Activated CD8-positive, alpha-beta T cell treated with anti-CD3 and anti-CD28 coated beads, Interleukin-2, amount 10 ng/mL, durations not matched to agents 7 days and 5 days (primary cell): ENCODE results near the gene ZBTB48. TPM values are rescaled to one million over a fixed set of nuclear protein-coding genes. Genes with fewer than 3 reads are reported as not detected.

Experiments
- ATAC-seq: fragments of 150-1000 bp; cut with Tn5 transposase; one replicate; pipeline ENCODE4 v1.10.0; 2021; ENCODE audit warnings: moderate library complexity
- CTCF ChIA-PET: fragments of 350-600 bp; sonication (Branson Sonifier 250); formaldehyde crosslinking; loops from one replicate; lab custom pipeline; 2021; ENCODE audit warnings: antibody characterized with exemption; lab: Charles Lee
- POLR2A ChIA-PET: fragments of 350-600 bp; sonication (Branson Sonifier 250); formaldehyde crosslinking; loops from one replicate; lab custom pipeline; 2021; ENCODE audit warnings: antibody characterized with exemption; lab: Charles Lee
- DNase-seq: peaks from one replicate; pipeline ENCODE4 v3.0.0-alpha.2; 2020
- H3K27ac Mint-ChIP-seq: one replicate; pipeline ENCODE4 v1.8.0; 2021; ENCODE audit warnings: mild to moderate bottlenecking, mixed read lengths
- H3K27me3 Mint-ChIP-seq: one replicate; pipeline ENCODE4 v1.8.0; 2021; ENCODE audit warnings: low read depth, mixed read lengths
- H3K36me3 Mint-ChIP-seq: one replicate; pipeline ENCODE4 v1.8.0; 2021; ENCODE audit warnings: low read depth, mixed read lengths
- H3K4me1 Mint-ChIP-seq: one replicate; pipeline ENCODE4 v1.8.0; 2021; ENCODE audit warnings: low read depth, mixed read lengths
- H3K4me3 Mint-ChIP-seq: one replicate; pipeline ENCODE4 v1.8.0; 2021; ENCODE audit warnings: mild to moderate bottlenecking, mixed read lengths
- H3K9me3 Mint-ChIP-seq: one replicate; pipeline ENCODE4 v1.8.0; 2022; ENCODE audit warnings: mixed read lengths; ENCODE audit not compliant: insufficient read depth
- total RNA-seq, 2 experiments: library from RNA; stranded (reverse); gene quantifications; one replicate each; pipeline ENCODE4 v1.2.3, GENCODE V29; 2021

Gene ZBTB48
- total RNA-seq: 10 to 100 TPM; 36.5 to 41.7 TPM

- DNase-seq (peak; percentile 98), ATAC-seq (peak; percentile 98)
- Mint-ChIP-seq H3K27me3 (no peaks in the 10 kb centered on the region), H3K4me1 (peaks cover 35% of the 10 kb centered on the region), H3K36me3 (peaks cover 8% of the 10 kb centered on the region), H3K4me3 (peak within 1 kb of the TSS; percentile 97), H3K9me3 (no peaks in the 10 kb centered on the region), H3K27ac (peak within 1 kb of the TSS; percentile 99)
- CTCF ChIA-PET: interaction anchor here (0.7 to 5.7 kb wide), 8 partner anchors 10 to 204 kb away, joined by 3 to 32 read pairs (median 4); partner anchors contain the start of genes NOL9 and TAS1R1
- POLR2A ChIA-PET: interaction anchor here (1.3 to 5.9 kb wide), 4 partner anchors 9 to 25 kb away, joined by 5 to 32 read pairs (median 6); partner anchors contain the start of genes KLHL21, NOL9 and TAS1R1
These were observed at the start of gene ZBTB48 for GRCh38 chr1:6579374-6580118. Gene ZBTB48 (plus strand): TSS chr1:6579994. CDS start chr1:6580610, 616 bp downstream.

GRCh38 chr1:6530504-6531160, 49.2 kb upstream of the ZBTB48 start:
- H3K9me3 Mint-ChIP-seq: no peaks in the 10 kb centered on the region
- H3K36me3 Mint-ChIP-seq: peaks cover 53% of the 10 kb centered on the region
- no peak for ATAC-seq
- H3K4me1 Mint-ChIP-seq: no peaks in the 10 kb centered on the region
- ChIA-PET POLR2A (no interaction called here), CTCF (no interaction called here)
- no peak overlapping the region for H3K4me3 Mint-ChIP-seq
- DNase-seq: no peak
- H3K27ac Mint-ChIP-seq: no peak overlapping the region
- no peaks in the 10 kb centered on the region for H3K27me3 Mint-ChIP-seq

DNA sequence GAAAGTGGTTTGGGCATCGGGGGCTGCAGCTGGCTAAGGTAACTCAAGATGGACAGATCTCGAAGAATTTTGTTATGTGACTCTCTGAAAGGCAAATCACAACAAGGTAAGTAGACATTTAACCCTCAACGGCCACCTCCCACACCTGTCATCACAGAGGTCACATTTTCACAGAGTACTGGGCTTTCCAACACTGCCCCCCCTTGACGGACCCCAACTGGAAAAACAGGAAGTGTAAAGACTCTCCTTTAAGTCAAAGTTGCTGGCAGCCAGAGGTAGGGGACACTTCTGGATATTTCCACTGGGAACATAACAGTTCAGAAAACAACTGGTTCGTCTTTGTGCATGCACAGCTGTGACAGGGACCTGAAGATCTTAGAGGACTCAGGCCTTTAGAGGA, 47.8 kb upstream of the ZBTB48 start:
- no peak for ATAC-seq

GRCh38 chr1:6534248-6534822, 45.5 kb upstream of the ZBTB48 start:
- CTCF ChIA-PET: no interaction called here
- Mint-ChIP-seq H3K4me3 (no peak overlapping the region), H3K36me3 (peaks cover 36% of the 10 kb centered on the region), H3K27me3 (no peaks in the 10 kb centered on the region), H3K4me1 (no peaks in the 10 kb centered on the region), H3K9me3 (no peaks in the 10 kb centered on the region), H3K27ac (no peak overlapping the region)
- POLR2A ChIA-PET: no interaction called here
- no peak for DNase-seq
- no peak for ATAC-seq

More for the DNA sequence above, 47.8 kb upstream of the ZBTB48 start:
- ChIA-PET CTCF (no interaction called here), POLR2A (no interaction called here)
- no peaks in the 10 kb centered on the region for H3K27me3 Mint-ChIP-seq
- H3K9me3 Mint-ChIP-seq: no peaks in the 10 kb centered on the region
- H3K4me3 Mint-ChIP-seq: no peak overlapping the region
- no peak for DNase-seq
- no peak overlapping the region for H3K27ac Mint-ChIP-seq
- peaks cover 46% of the 10 kb centered on the region for H3K36me3 Mint-ChIP-seq
- no peaks in the 10 kb centered on the region for H3K4me1 Mint-ChIP-seq

GRCh38 chr1:6535214-6535613, 44.6 kb upstream of the ZBTB48 start:
- no peaks in the 10 kb centered on the region for H3K9me3 Mint-ChIP-seq
- ATAC-seq: no peak
- POLR2A ChIA-PET: interaction anchor here (0.6 to 1.7 kb wide), 2 partner anchors 20 to 47 kb away, joined by 3 to 5 read pairs; partner anchors contain the start of gene TAS1R1
- peaks cover 39% of the 10 kb centered on the region for H3K36me3 Mint-ChIP-seq
- H3K27me3 Mint-ChIP-seq: no peaks in the 10 kb centered on the region
- H3K4me3 Mint-ChIP-seq: no peak overlapping the region
- H3K4me1 Mint-ChIP-seq: no peaks in the 10 kb centered on the region
- CTCF ChIA-PET: interaction anchor here (1.1 kb wide), 1 partner anchor 12 kb away, joined by 3 read pairs; no protein-coding TSS in a partner anchor
- no peak for DNase-seq
- H3K27ac Mint-ChIP-seq: no peak overlapping the region

- POLR2A ChIA-PET: interaction anchor here (1.7 kb wide), 1 partner anchor 19 kb away, joined by 5 read pairs; the partner anchor contains the start of gene TAS1R1
- Mint-ChIP-seq H3K4me3 (no peak overlapping the region), H3K27ac (no peak overlapping the region), H3K36me3 (peaks cover 42% of the 10 kb centered on the region), H3K9me3 (no peaks in the 10 kb centered on the region), H3K4me1 (no peaks in the 10 kb centered on the region), H3K27me3 (no peaks in the 10 kb centered on the region)
- no peak for DNase-seq
- CTCF ChIA-PET: interaction anchor here (1.1 to 2.5 kb wide), 2 partner anchors 13 to 19 kb away, joined by 3 to 8 read pairs; partner anchors contain the start of gene TAS1R1
- no peak for ATAC-seq
These were observed 43.5 kb upstream of the ZBTB48 start for GRCh38 chr1:6536291-6536690.

GRCh38 chr1:6538956-6539355, 40.8 kb upstream of the ZBTB48 start:
- Mint-ChIP-seq H3K27ac (peak overlapping the region; percentile 52), H3K27me3 (no peaks in the 10 kb centered on the region), H3K4me1 (no peaks in the 10 kb centered on the region), H3K4me3 (no peak overlapping the region), H3K9me3 (no peaks in the 10 kb centered on the region), H3K36me3 (peaks cover 30% of the 10 kb centered on the region)
- DNase-seq: no peak
- no peak for ATAC-seq
- CTCF ChIA-PET: interaction anchor here (0.7 to 0.8 kb wide), 2 partner anchors 15 to 108 kb away, joined by 3 read pairs; partner anchors contain the start of gene NOL9
- POLR2A ChIA-PET: no interaction called here

- ChIA-PET POLR2A (interaction anchor here (2.1 kb wide), 1 partner anchor 9 kb away, joined by 9 read pairs; the partner anchor contains the start of gene NOL9), CTCF (interaction anchor here (1.6 to 2.4 kb wide), 2 partner anchors 10 to 57 kb away, joined by 6 to 18 read pairs; partner anchors contain the start of genes KLHL21, NOL9 and TAS1R1)
- no peaks in the 10 kb centered on the region for H3K9me3 Mint-ChIP-seq
- H3K4me3 Mint-ChIP-seq: no peak overlapping the region
- H3K36me3 Mint-ChIP-seq: peaks cover 59% of the 10 kb centered on the region
- no peaks in the 10 kb centered on the region for H3K27me3 Mint-ChIP-seq
- peaks cover 31% of the 10 kb centered on the region for H3K4me1 Mint-ChIP-seq
- H3K27ac Mint-ChIP-seq: peak overlapping the region; percentile 82
- DNase-seq (no peak), ATAC-seq (no peak)
These were observed 35.0 kb upstream of the ZBTB48 start for GRCh38 chr1:6544831-6545230.

DNA sequence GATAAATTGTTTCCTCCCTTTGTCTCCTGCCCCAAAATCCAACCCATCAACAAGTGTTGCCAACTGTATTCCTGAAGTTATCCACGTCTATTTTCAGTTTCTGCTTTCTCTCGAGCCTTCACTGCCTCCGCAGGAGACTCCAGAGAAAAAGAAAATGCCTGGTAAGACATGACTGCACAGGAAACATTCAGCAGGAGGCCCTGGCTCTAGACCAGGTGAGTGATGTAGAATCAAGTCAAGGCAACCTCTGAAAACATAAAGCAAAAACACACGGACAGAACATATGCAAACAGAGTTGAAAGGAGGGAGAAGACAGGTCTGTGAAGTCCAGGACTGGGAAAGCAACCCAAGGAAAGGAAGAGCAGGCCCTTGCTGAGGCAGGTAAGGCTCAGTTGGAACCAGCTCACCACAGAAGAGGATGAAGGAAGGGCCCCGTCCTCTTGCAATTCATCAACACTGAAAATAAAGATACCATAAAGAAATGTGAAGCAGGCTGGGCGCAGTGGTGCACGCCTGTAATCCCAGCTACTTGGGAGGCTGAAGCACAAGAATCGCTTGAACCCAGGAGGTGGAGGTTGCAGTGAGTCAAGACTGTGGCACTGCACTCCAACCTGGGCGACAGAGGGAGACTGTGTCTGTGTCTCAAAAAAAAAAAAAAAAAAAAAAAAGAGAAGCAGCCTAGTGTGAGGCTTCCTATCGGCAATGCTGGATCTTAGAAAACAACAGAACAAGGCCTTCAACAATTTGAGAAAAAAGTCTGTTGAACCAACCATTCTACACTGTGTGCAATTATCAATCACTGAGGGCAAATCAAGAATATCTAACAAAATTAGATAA, 34.3 kb upstream of the ZBTB48 start:
- Mint-ChIP-seq H3K4me3 (peak overlapping the region; percentile 7), H3K9me3 (no peaks in the 10 kb centered on the region)
- peak; percentile 29 for DNase-seq

GRCh38 chr1:6546326-6546725, 33.5 kb upstream of the ZBTB48 start:
- peak overlapping the region; percentile 7 for H3K4me3 Mint-ChIP-seq
- no peaks in the 10 kb centered on the region for H3K9me3 Mint-ChIP-seq
- POLR2A ChIA-PET: interaction anchor here (2.1 kb wide), 1 partner anchor 8 kb away, joined by 9 read pairs; the partner anchor contains the start of gene NOL9
- ATAC-seq (no peak), DNase-seq (no peak)
- H3K4me1 Mint-ChIP-seq: peaks cover 31% of the 10 kb centered on the region
- H3K36me3 Mint-ChIP-seq: peaks cover 57% of the 10 kb centered on the region
- peak overlapping the region; percentile 82 for H3K27ac Mint-ChIP-seq
- CTCF ChIA-PET: interaction anchor here (1.6 kb wide), 1 partner anchor 8 kb away, joined by 18 read pairs; the partner anchor contains the start of genes NOL9 and TAS1R1
- H3K27me3 Mint-ChIP-seq: no peaks in the 10 kb centered on the region

More for the DNA sequence above, 34.3 kb upstream of the ZBTB48 start:
- ATAC-seq: peak; percentile 68
- ChIA-PET CTCF (interaction anchor here (0.6 to 2.4 kb wide), 4 partner anchors 9 to 101 kb away, joined by 3 to 18 read pairs (median 4); partner anchors contain the start of genes KLHL21, NOL9 and TAS1R1), POLR2A (interaction anchor here (2.1 kb wide), 1 partner anchor 9 kb away, joined by 9 read pairs; the partner anchor contains the start of gene NOL9)
- Mint-ChIP-seq H3K4me1 (peaks cover 31% of the 10 kb centered on the region), H3K27me3 (no peaks in the 10 kb centered on the region), H3K27ac (peak overlapping the region; percentile 82), H3K36me3 (peaks cover 63% of the 10 kb centered on the region)
